Measurements from ENCODE around the gene MCF2L2. TPM values are rescaled to one million over a fixed set of nuclear protein-coding genes. Genes with fewer than 3 reads are reported as not detected.

The MCF2L2 gene
- total RNA-seq, 1 donor from 2014 or later: 0.64 TPM

DNA sequence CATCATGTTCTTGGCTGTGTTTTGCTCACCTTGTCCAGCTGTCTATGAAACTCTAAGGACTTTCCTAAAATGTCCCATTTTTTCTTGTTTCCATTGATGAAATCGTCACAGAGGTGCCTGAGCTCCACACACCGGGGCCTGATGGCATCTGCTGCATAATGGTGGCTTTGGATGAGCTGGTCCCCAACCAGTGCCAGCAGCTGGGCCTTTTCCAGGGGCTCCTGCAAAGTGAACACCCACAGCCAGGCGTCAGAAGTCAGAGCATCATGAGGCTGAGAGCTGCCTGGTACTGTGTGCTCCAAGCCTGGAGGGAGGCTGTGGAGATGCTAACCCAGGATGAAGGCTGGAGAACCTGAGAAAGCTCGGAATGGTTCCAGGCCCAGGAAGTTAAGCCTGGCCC is 128.4 kb downstream of the MCF2L2 start:
- no peak for DNase-seq (ENCODE audit: low read depth)

- peak; percentile 97 for DNase-seq (ENCODE audit: low read depth)
Measured at GRCh38 chr3:183298701-183299153, 129.7 kb downstream of the MCF2L2 start.

DNA sequence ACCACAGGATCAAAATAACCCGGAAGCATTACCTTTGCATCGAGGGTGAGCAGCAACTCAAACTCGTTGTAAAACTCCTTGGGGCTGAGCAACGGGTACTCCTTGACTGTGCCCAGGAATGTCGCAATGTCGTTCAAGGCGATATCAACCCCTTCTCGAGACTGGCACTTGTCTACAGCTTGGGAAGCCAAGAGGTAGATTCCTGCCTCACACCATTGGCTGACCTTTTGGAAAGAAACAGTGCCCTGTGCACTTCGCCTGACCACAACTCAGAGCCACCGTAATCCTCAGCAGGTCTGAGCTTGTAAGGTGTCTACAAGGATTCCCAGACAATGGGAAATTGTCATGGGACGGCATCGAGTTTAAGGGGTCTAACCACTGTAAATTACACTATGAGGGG is 131.5 kb downstream of the MCF2L2 start:
- no peak for DNase-seq (ENCODE audit: low read depth)

- peak; percentile 63 for DNase-seq (ENCODE audit: low read depth)
Measured at GRCh38 chr3:183295211-183295610, 133.2 kb downstream of the MCF2L2 start.

DNA sequence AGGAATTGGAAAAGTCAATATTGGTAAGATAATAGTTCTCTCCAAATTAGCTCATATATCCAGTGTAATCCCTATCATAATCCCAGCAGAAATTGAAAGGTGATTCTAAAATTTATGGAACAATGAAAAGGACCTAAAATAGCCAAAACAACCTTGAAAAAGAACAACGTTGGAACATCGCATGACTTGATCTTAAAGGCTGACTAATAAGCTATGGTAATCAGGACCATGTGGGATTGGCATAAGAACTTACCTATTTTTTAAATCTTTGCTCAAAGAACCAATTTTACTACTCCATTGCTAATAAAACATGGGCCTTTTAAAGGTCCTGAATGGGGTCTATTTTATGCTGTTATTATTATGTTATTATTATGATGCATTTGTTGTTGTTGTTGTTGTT is 134.5 kb downstream of the MCF2L2 start:
- no peak for DNase-seq (ENCODE audit: low read depth)

GRCh38 chr3:183291497-183292031 is 136.9 kb downstream of the MCF2L2 start:
- peak; percentile 50 for DNase-seq (ENCODE audit: low read depth)

DNA sequence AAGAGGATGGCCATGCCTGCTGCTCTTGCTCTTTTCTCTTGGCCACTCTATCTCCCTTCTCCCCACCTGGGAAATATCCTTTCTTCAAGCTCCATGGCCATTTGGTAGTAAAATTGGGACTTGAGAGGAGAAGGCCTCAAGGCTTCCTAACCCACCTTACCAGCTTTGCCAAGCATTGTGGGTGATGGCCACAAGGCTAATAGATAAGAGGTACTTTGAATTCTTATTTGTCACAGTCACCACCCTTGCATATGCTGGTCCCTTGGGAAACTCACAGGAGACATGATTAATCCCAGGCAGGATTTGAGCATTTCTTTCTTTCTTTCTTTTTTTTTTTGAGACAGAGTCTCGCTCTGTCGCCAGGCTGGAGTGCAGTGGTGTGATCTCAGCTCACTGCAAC is 138.2 kb downstream of the MCF2L2 start:
- DNase-seq (ENCODE audit: low read depth): no peak

GRCh38 chr3:183288117-183288516 is 140.3 kb downstream of the MCF2L2 start:
- no peak for DNase-seq (ENCODE audit: low read depth)

- peak; percentile 83 for DNase-seq (ENCODE audit: low read depth)
Measured at GRCh38 chr3:183287301-183287971, 141.0 kb downstream of the MCF2L2 start.

- DNase-seq (ENCODE audit: low read depth): peak; percentile 96
Measured at GRCh38 chr3:183285828-183286457, 142.5 kb downstream of the MCF2L2 start.

GRCh38 chr3:183285318-183285717 is 143.1 kb downstream of the MCF2L2 start:
- no peak for DNase-seq (ENCODE audit: low read depth)

- no peak for DNase-seq (ENCODE audit: low read depth)
Measured at GRCh38 chr3:183284570-183284969, 143.8 kb downstream of the MCF2L2 start.

GRCh38 chr3:183283886-183284285 is 144.5 kb downstream of the MCF2L2 start:
- no peak for DNase-seq (ENCODE audit: low read depth)

DNA sequence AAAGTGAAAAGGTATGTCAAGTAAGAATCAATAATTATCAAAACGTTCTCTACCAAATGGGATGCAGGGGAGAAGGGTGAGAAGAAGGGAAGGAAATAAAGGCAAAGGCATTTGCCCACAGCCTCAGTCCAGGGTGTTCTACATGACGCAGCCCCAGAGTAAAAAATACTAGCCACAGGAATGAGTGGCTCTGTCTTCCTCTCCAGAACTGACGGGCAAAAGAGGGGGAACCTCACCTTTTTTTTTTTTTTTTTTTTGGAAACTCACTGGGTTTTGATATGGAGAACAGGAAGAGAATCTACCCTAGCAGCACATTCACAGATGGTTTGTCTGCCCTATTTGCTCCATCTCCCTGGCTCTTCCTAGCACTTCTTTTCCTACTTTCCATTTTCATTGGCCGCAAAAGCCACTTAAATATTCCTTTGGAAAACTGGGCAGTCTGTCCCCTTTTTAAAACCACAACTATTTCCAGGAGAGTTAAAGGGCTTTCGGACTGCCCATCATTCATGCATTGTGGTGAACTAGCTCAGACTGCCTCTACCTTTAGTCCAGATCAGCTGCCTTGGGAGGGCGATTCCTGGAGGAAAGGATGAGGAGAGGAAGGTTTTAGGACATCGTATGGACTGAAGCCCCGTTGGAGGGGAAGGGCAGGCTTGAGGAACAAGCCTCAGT is 147.2 kb downstream of the MCF2L2 start:
- DNase-seq (ENCODE audit: low read depth): no peak

DNA sequence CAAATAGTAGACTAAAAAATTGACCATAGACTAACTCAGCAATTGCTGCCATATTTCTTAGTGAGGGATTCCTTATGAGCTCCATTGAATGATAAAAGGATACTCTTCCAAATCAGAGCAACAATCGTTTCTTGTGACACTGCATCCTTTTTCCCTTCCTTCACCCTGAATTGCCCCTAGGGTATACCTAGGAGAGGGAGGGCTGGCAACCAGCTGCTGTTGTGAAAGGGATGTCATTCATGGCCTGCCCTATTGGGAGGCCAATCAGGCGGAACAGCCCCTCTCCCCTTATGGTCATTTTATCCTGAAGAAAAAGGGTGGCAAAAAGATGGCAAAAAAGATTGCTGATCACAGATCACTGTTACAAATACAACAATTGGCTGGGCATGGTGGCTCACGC is 149.0 kb downstream of the MCF2L2 start:
- no peak for DNase-seq (ENCODE audit: low read depth)

- DNase-seq (ENCODE audit: low read depth): no peak
Measured at GRCh38 chr3:183278479-183279088, 149.8 kb downstream of the MCF2L2 start.

GRCh38 chr3:183277260-183277659 is 151.2 kb downstream of the MCF2L2 start:
- DNase-seq (ENCODE audit: low read depth): no peak

- DNase-seq (ENCODE audit: low read depth): no peak
Measured at GRCh38 chr3:183275937-183276336, 152.5 kb downstream of the MCF2L2 start.

DNA sequence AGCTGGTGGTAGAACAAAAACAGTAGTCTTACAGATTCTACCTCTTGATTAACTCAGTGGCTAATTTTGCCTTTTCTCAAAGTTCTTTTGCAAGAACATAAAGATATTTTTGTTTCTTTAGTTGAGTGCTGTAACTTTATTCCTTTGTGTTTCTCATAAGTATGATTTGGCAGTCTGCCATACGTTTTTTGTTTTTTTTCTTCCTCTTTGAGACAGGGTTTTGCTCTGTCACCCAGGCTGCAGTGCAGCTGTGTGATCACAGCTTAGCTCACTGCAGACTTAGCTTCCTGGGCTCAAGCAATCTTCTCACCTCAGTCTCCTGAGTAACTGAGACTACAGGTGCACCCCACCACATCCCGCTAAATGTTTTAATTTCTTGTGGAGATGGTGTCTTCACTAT is 153.0 kb downstream of the MCF2L2 start:
- peak; percentile 80 for DNase-seq (ENCODE audit: low read depth)

- DNase-seq (ENCODE audit: low read depth): no peak
Measured at GRCh38 chr3:183274609-183275008, 153.8 kb downstream of the MCF2L2 start.

- no peak for DNase-seq (ENCODE audit: low read depth)
Measured at GRCh38 chr3:183272791-183273190, 155.6 kb downstream of the MCF2L2 start.

GRCh38 chr3:183272142-183272541 is 156.3 kb downstream of the MCF2L2 start:
- peak; percentile 59 for DNase-seq (ENCODE audit: low read depth)
